HG02938 (cell line): ENCODE measurements around the gene STARD3NL.
A peak's percentile ranks its signal among the peaks of the same experiment; 100 is the strongest.

Experiments used
- ATAC-seq: cut with Tn5 transposase; IDR thresholded peaks from one replicate; pipeline ENCODE4 v1.9.1; 2021; ENCODE audit warnings: mild to moderate bottlenecking, moderate library complexity; ENCODE audit not compliant: unreplicated experiment

The STARD3NL gene

GRCh38 chr7:38181111-38181510 is 3.1 kb downstream of the STARD3NL start:
- no peak for ATAC-seq

- no peak for ATAC-seq
Measured at GRCh38 chr7:38182450-38182849, 4.4 kb downstream of the STARD3NL start.

- no peak for ATAC-seq
Measured at GRCh38 chr7:38185395-38186307, 7.6 kb downstream of the STARD3NL start.

GRCh38 chr7:38186593-38187314 is 8.7 kb downstream of the STARD3NL start:
- ATAC-seq, result no peak

- peak; percentile 86 for ATAC-seq
Measured at GRCh38 chr7:38187794-38188440, 9.9 kb downstream of the STARD3NL start.

- ATAC-seq, result no peak
Measured at GRCh38 chr7:38189231-38189938, 11.3 kb downstream of the STARD3NL start.

GRCh38 chr7:38190011-38190410 is 12.0 kb downstream of the STARD3NL start:
- no peak for ATAC-seq

GRCh38 chr7:38191791-38192190 is 13.7 kb downstream of the STARD3NL start:
- ATAC-seq, result no peak

GRCh38 chr7:38192327-38192726 is 14.3 kb downstream of the STARD3NL start:
- ATAC-seq, result no peak

- ATAC-seq, result no peak
Measured at GRCh38 chr7:38195804-38196595, 18.0 kb downstream of the STARD3NL start.

GRCh38 chr7:38198366-38198765 is 20.3 kb downstream of the STARD3NL start:
- no peak for ATAC-seq

- ATAC-seq, result no peak
Measured at GRCh38 chr7:38199154-38199553, 21.1 kb downstream of the STARD3NL start.

- no peak for ATAC-seq
Measured at GRCh38 chr7:38199782-38200181, 21.7 kb downstream of the STARD3NL start.

GRCh38 chr7:38206071-38206470 is 28.0 kb downstream of the STARD3NL start:
- no peak for ATAC-seq

- ATAC-seq, result no peak
Measured at GRCh38 chr7:38207843-38208242, 29.8 kb downstream of the STARD3NL start.

- no peak for ATAC-seq
Measured at GRCh38 chr7:38211486-38211885, 33.4 kb downstream of the STARD3NL start.

GRCh38 chr7:38211940-38212339 is 33.9 kb downstream of the STARD3NL start:
- ATAC-seq, result no peak

- no peak for ATAC-seq
Measured at GRCh38 chr7:38215115-38215514, 37.1 kb downstream of the STARD3NL start.

GRCh38 chr7:38215735-38216670 is 38.0 kb downstream of the STARD3NL start:
- ATAC-seq, result peak; percentile 92
